Spleen (tissue), 7 donors: Measurements from ENCODE around the gene THOC2.

Source experiments
- CTCF ChIP-seq, 11 experiments: fragments of 200-600 bp in 7 of 11; fragments of 450-650 bp in 4 of 11; sonication (generic) in 4 of 11; IDR thresholded peaks in 8 of 11; conservative IDR thresholded peaks in 3 of 11; 1 replicate in 7 of 11; 2 replicates in 4 of 11; pipeline versions ENCODE4 v1.4.0 to v1.8.0; 2016 to 2021; ENCODE audit warnings: antibody characterized with exemption in 11 of 11, inconsistent platforms in 4 of 11, mild to moderate bottlenecking in 1 of 11
- POLR2A ChIP-seq, 3 donors: fragments of 450-650 bp; IDR thresholded peaks; one replicate each; pipeline ENCODE4 v1.5.1; 2017; ENCODE audit warnings: antibody characterized with exemption in 3 of 3, mild to moderate bottlenecking in 1 of 3
- POLR2AphosphoS5 ChIP-seq, 3 donors: sonication (generic); formaldehyde crosslinking; IDR thresholded peaks; one replicate each; pipeline ENCODE4 v1.5.1; 2017; ENCODE audit warnings: antibody characterized with exemption in 3 of 3
- donor health status: DM: no; HTN: no; CAD: no; lungs with moderate emphysema.
- donor health status: DM: no; HTN: no; CAD: no.
- donor health status: DM: no; HTN: no; CAD: no.

GRCh38 chrX:123740006-123740405 is 7.2 kb upstream of the THOC2 start:
- TF ChIP-seq CTCF (IDR thresholded peaks at IDR 0.05 in 8 of 11, conservative IDR thresholded peaks at IDR 0.05 in 3 of 11): no peak
- TF ChIP-seq POLR2AphosphoS5 (IDR thresholded peaks at IDR 0.05): no peak
- no peak for TF ChIP-seq POLR2A (IDR thresholded peaks at IDR 0.05)
